Stimulated activated CD4-positive, alpha-beta T cell treated with anti-CD3 and anti-CD28 coated beads, Interleukin-15, amount 100 ng/mL, for 24 hours (primary cell): Measurements from ENCODE around the gene SCNN1A.
A peak's percentile ranks its signal among the peaks of the same experiment; 100 is the strongest.

Experiments
- DNase-seq: peaks from one replicate; pipeline ENCODE4 v3.0.0-alpha.2; 2020

The SCNN1A gene

GRCh38 chr12:6383572-6384498 lies 8.5 kb upstream of the SCNN1A start, which contains the start of gene LTBR:
Gene LTBR, plus strand, starts transcription at chr12:6384162. Its CDS starts 197 bp downstream, at chr12:6384359.
- peak; percentile 47 for DNase-seq

GRCh38 chr12:6382982-6383381 lies 7.6 kb upstream of the SCNN1A start:
- no peak for DNase-seq

- DNase-seq = no peak
Measured at GRCh38 chr12:6382371-6382770, 7.0 kb upstream of the SCNN1A start.

GRCh38 chr12:6380141-6381121 lies 5.1 kb upstream of the SCNN1A start:
- no peak for DNase-seq

- DNase-seq = no peak
Measured at GRCh38 chr12:6378709-6379472, 3.5 kb upstream of the SCNN1A start.

GRCh38 chr12:6377667-6377994 lies 2.3 kb upstream of the SCNN1A start:
- DNase-seq = no peak

GRCh38 chr12:6376870-6377666 lies 1.7 kb upstream of the SCNN1A start:
- no peak for DNase-seq

- DNase-seq = peak; percentile 34
Measured at GRCh38 chr12:6376079-6376869, 911 bp upstream of the SCNN1A start.

GRCh38 chr12:6374786-6375160 lies 590 bp downstream of the SCNN1A start:
- no peak for DNase-seq

GRCh38 chr12:6374028-6374785 lies 1.2 kb downstream of the SCNN1A start:
- DNase-seq = no peak

GRCh38 chr12:6373022-6373787 lies 2.2 kb downstream of the SCNN1A start:
- no peak for DNase-seq

GRCh38 chr12:6372403-6373003 lies 2.9 kb downstream of the SCNN1A start:
- no peak for DNase-seq

GRCh38 chr12:6370994-6371754 lies 4.2 kb downstream of the SCNN1A start:
- DNase-seq = no peak

GRCh38 chr12:6370576-6370935 lies 4.8 kb downstream of the SCNN1A start:
- no peak for DNase-seq

GRCh38 chr12:6369916-6370575 lies 5.3 kb downstream of the SCNN1A start:
- DNase-seq = no peak

- DNase-seq = no peak
Measured at GRCh38 chr12:6368906-6369525, 6.3 kb downstream of the SCNN1A start.
